ENCODE results near the gene TRAPPC4.

Gene TRAPPC4

GRCh38 chr11:119021631-119022030 is 3.1 kb downstream of the TRAPPC4 start:
- no peak for DNase-seq
- no peaks in the 10 kb centered on the region for H3K4me1 ChIP-seq
- TF ChIP-seq CTCF (IDR thresholded peaks at IDR 0.05; ENCODE audit: low read depth, low read length) = no peak
- H3K27me3 ChIP-seq = no peaks in the 10 kb centered on the region
- H3K4me3 ChIP-seq (ENCODE audit: low read depth, low read length) = no peak overlapping the region
- H3K9me3 ChIP-seq = no peaks in the 10 kb centered on the region
- peaks cover 61% of the 10 kb centered on the region for H3K36me3 ChIP-seq

GRCh38 chr11:119023741-119024140 is 5.2 kb downstream of the TRAPPC4 start:
- H3K9me3 ChIP-seq = no peaks in the 10 kb centered on the region
- H3K4me3 ChIP-seq (ENCODE audit: low read depth, low read length) = no peak overlapping the region
- H3K36me3 ChIP-seq = peaks cover 55% of the 10 kb centered on the region
- H3K4me1 ChIP-seq = no peaks in the 10 kb centered on the region
- TF ChIP-seq CTCF (IDR thresholded peaks at IDR 0.05; ENCODE audit: low read depth, low read length) = no peak
- no peaks in the 10 kb centered on the region for H3K27me3 ChIP-seq
- DNase-seq = no peak

- DNase-seq = no peak
- Histone ChIP-seq H3K36me3 (peaks cover 55% of the 10 kb centered on the region), H3K4me3 (ENCODE audit: low read depth, low read length) (no peak overlapping the region), H3K9me3 (no peaks in the 10 kb centered on the region), H3K27me3 (no peaks in the 10 kb centered on the region), H3K4me1 (no peaks in the 10 kb centered on the region)
- no peak for TF ChIP-seq CTCF (IDR thresholded peaks at IDR 0.05; ENCODE audit: low read depth, low read length)
These were observed 6.0 kb downstream of the TRAPPC4 start for GRCh38 chr11:119024430-119025098.

GRCh38 chr11:119025099-119025473 is 6.5 kb downstream of the TRAPPC4 start:
- H3K4me1 ChIP-seq = no peaks in the 10 kb centered on the region
- H3K27me3 ChIP-seq = no peaks in the 10 kb centered on the region
- no peak overlapping the region for H3K4me3 ChIP-seq (ENCODE audit: low read depth, low read length)
- H3K9me3 ChIP-seq = no peaks in the 10 kb centered on the region
- TF ChIP-seq CTCF (IDR thresholded peaks at IDR 0.05; ENCODE audit: low read depth, low read length) = no peak
- DNase-seq = no peak
- peaks cover 55% of the 10 kb centered on the region for H3K36me3 ChIP-seq

- TF ChIP-seq CTCF (IDR thresholded peaks at IDR 0.05; ENCODE audit: low read depth, low read length) = no peak
- no peak for DNase-seq
- no peak overlapping the region for H3K4me3 ChIP-seq (ENCODE audit: low read depth, low read length)
- H3K9me3 ChIP-seq = no peaks in the 10 kb centered on the region
- H3K27me3 ChIP-seq = no peaks in the 10 kb centered on the region
- H3K4me1 ChIP-seq = no peaks in the 10 kb centered on the region
- H3K36me3 ChIP-seq = peaks cover 55% of the 10 kb centered on the region
These were observed 7.0 kb downstream of the TRAPPC4 start for GRCh38 chr11:119025541-119025940.

GRCh38 chr11:119025978-119026766 is 7.6 kb downstream of the TRAPPC4 start:
- H3K4me1 ChIP-seq = no peaks in the 10 kb centered on the region
- H3K4me3 ChIP-seq (ENCODE audit: low read depth, low read length) = no peak overlapping the region
- peaks cover 51% of the 10 kb centered on the region for H3K36me3 ChIP-seq
- TF ChIP-seq CTCF (IDR thresholded peaks at IDR 0.05; ENCODE audit: low read depth, low read length) = no peak
- DNase-seq = no peak
- no peaks in the 10 kb centered on the region for H3K27me3 ChIP-seq
- H3K9me3 ChIP-seq = no peaks in the 10 kb centered on the region

All from BE2C (cell line).